Erythroblast (primary cell): ENCODE measurements around the gene PRIM1.
A peak's percentile ranks its signal among the peaks of the same experiment; 100 is the strongest.
"Not testable (repeated sequence)": the region's sequence is repeated elsewhere in the genome, so short reads cannot be mapped to it uniquely, and the experiment has no call there.

Experiments used
- DNase-seq, 2 experiments: peaks; one replicate each; lab custom pipeline; 2025; lab: John Stamatoyannopoulos, UW
- GATA1 ChIP-seq: IDR thresholded peaks from 2 replicates; pipeline ENCODE4 v1.6.1; 2011; ENCODE audit warnings: low read depth, mild to moderate bottlenecking, control low read depth, low read length, moderate library complexity
- POLR2A ChIP-seq: IDR thresholded peaks from 2 replicates; pipeline ENCODE4 v1.6.1; 2011; ENCODE audit warnings: mild to moderate bottlenecking, low read length

PRIM1 gene

GRCh38 chr12:56749359-56749758 is 2.8 kb downstream of the PRIM1 start:
- TF ChIP-seq GATA1 (no peak), POLR2A (no peak)
- no peak for DNase-seq

- TF ChIP-seq POLR2A (no peak), GATA1 (no peak)
- DNase-seq, result no peak
These were observed 23.8 kb downstream of the PRIM1 start for GRCh38 chr12:56728139-56728861.

- DNase-seq, result not testable (repeated sequence)
These were observed 25.9 kb downstream of the PRIM1 start for GRCh38 chr12:56726196-56726675.

GRCh38 chr12:56725723-56726102 is 26.4 kb downstream of the PRIM1 start:
- no peak for DNase-seq
- TF ChIP-seq POLR2A (no peak), GATA1 (no peak)

- peak; percentile 98 for DNase-seq
- TF ChIP-seq GATA1, result no peak
- TF ChIP-seq POLR2A, result peak; percentile 99
These were observed 27.0 kb downstream of the PRIM1 start, which contains the start of gene NACA for GRCh38 chr12:56724972-56725722. Gene NACA, minus strand, starts transcription at chr12:56725299. Its CDS starts 778 bp downstream, at chr12:56724521.

GRCh38 chr12:56724701-56724971 is 27.5 kb downstream of the PRIM1 start:
- TF ChIP-seq GATA1 (no peak), POLR2A (no peak)
- DNase-seq, result no peak

- DNase-seq, result peak; percentile 91 to 92
- peak; percentile 66 for TF ChIP-seq POLR2A
- TF ChIP-seq GATA1, result no peak
These were observed 28.0 kb downstream of the PRIM1 start for GRCh38 chr12:56723889-56724700.

- DNase-seq, result no peak
- TF ChIP-seq POLR2A (no peak), GATA1 (no peak)
These were observed 28.8 kb downstream of the PRIM1 start for GRCh38 chr12:56723352-56723751.

GRCh38 chr12:56722832-56723231 is 29.3 kb downstream of the PRIM1 start:
- TF ChIP-seq POLR2A (no peak), GATA1 (no peak)
- no peak for DNase-seq

GRCh38 chr12:56721721-56722120 is 30.4 kb downstream of the PRIM1 start:
- TF ChIP-seq GATA1 (no peak), POLR2A (no peak)
- no peak for DNase-seq

GRCh38 chr12:56721216-56721615 is 30.9 kb downstream of the PRIM1 start:
- peak; percentile 32 to 40 for DNase-seq
- TF ChIP-seq GATA1, result no peak
- TF ChIP-seq POLR2A, result no peak

- TF ChIP-seq POLR2A (no peak), GATA1 (no peak)
- DNase-seq, result peak; percentile 15 to 24
These were observed 31.4 kb downstream of the PRIM1 start for GRCh38 chr12:56720731-56721151.

GRCh38 chr12:56719056-56719455 is 33.1 kb downstream of the PRIM1 start:
- no peak for DNase-seq
- TF ChIP-seq POLR2A, result no peak
- no peak for TF ChIP-seq GATA1

- TF ChIP-seq POLR2A (no peak), GATA1 (no peak)
- no peak for DNase-seq
These were observed 33.5 kb downstream of the PRIM1 start for GRCh38 chr12:56718636-56719035.
